NCI-H774 (cell line): ENCODE data around the gene CUTA.
A peak's percentile ranks its signal among the peaks of the same experiment; 100 is the strongest.

ENCODE experiments used
- DNase-seq: peaks from one replicate; lab custom pipeline; 2025; lab: John Stamatoyannopoulos, UW

Gene CUTA

DNA sequence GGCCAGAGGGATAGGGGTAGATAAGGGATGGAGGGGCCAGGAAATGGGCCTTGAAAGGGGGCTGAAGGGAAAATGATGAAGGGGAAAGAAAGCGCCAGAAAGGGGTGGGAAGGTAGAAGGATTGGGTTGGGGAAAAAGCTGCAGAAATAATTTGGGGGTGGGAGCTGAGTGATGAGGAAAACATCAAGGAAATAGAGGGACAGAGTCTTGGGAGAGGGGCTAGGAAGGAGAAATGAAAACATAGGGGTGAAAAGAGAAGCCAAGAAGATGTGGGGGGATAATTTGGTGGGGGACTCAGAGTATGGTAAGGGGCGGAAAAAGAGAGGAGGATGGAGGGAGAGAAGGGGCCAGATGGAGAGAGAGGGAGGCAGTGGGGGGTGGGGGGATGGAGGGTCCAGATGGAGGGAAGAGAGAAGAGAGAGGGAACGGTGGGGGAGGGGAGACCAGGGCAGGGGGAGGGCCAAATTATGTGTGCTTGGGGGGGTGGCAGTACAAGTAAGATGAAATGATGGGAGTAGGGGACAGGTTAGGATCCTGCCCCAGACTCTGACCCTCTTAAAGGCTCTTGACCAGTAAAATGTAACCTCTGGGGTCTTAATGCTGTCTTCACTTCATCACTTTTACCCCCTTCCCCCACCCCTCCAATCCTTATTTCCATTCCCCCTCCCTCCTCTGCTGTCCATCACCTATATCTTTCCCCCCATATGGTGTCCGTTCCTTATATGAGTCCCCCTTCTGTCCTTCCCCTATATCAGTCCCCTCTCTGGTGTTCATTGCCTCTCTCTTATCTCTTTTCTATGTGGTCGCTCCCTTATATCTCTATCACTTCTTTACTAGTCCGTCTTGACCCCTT is 2.8 kb upstream of the CUTA start:
- DNase-seq, result no peak

DNA sequence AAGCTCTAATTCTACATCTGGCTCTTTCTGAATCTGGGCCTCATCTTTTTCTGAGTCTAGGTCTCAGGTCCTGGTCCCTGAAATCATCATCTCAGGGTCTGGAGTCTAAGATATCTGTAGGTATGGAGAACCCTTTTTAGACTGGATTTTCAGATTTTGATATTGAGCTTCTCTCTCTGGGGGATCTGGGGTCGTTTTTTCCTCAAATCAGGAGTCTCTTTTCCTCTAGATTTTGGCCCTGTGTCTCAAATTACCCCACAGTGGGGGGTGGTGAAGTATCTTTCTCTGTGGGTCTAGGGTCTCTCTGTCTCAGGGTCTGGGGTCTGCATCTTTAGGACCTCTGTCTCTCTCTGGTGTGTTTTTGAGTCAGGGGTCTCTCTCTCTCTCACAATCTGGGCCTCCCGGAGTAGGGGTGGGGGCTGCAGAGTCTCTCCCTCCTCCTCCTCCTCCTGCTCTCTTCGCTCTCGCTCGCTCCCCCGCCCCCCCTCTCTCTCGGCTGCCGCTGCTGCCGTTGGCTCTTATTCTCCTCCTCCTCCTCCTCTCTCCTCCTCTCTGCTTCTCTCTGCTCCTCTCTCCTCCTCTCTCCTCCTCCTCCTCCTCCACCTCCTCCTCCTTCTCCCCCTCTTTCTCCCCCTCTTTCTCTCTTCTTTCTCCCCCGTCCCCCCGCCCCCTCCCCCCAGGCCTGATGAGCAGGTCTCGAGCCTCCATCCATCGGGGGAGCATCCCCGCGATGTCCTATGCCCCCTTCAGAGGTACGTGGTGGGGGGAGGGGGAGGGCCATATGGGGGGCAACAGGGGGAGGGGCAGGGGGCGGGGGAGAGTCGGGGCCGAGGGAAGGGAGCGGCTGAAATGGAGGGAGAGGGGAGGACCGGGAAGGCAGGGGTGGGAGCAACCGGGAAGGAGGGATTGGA is 1.9 kb upstream of the CUTA start, which contains the start of gene SYNGAP1:
SYNGAP1 (plus strand) TSS at position 486 of the 911 bp plus-strand sequence; CDS start at position 686, 200 bp downstream.
- DNase-seq, result no peak

DNA sequence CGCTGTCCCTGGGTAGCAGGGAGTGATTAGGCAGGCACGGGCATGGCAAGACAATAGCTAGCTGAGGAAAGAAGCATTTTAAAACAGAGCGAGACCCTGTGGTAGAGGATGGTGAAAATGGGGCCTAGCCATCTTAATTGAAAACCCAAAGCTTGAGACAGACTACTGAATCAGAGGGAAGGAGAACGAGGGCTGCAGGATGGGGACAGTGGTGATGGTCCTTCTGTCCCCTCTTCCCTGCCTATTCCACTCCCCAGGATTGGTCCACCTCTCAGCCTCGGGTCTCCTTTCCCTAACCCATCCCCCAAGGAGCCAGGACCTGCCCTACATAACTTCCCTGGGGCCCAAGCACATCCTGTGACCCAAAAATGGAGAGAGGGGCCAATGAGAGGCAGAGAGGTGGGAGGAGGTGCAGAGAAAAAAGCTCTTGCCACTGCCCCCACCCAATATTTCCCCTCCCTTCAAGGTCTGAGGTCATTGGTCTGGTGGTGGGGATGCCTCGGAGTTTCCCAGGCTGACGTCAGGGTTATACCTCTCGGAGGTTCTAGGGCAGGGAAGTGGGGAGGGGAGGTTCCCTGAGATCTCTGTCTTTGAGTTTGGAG is 884 bp upstream of the CUTA start:
- no peak for DNase-seq

DNA sequence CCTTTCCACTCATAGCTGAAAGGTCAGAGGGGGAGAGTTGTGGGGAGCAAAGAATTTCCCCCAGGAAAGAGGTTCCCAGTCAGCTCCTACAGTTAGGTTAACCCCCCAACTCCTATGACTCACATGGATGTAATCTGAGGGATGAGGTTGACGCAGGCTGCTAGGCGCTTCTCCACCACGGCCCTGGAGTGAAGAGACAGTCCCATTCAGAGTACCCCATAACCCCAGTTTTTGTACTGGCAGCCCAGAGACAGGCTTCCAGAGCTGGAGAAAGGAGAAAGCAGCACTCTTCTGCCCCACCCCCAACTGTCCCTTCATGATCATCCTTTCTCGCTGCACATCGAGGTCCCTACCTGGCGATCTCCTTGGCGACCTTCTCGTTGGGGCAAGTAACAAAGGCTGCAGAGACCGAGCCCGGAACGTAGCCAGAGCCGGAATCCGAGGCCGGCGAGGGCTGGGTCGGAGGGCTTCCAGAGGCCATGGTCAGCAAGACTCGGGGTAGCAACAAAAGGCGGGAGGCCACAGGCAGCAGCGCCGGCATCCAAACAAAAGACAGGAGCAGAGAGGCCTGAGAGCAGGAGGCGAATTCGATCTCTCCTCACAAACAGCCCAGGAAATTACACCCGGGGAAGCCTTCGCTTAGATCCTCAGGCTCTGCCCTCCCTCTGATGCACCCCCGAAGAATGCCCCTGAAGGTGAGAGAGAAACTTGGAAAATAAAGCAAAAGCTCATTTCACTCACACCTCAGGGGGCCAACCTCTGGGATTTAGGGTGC is 592 bp downstream of the CUTA start:
- no peak for DNase-seq

DNA sequence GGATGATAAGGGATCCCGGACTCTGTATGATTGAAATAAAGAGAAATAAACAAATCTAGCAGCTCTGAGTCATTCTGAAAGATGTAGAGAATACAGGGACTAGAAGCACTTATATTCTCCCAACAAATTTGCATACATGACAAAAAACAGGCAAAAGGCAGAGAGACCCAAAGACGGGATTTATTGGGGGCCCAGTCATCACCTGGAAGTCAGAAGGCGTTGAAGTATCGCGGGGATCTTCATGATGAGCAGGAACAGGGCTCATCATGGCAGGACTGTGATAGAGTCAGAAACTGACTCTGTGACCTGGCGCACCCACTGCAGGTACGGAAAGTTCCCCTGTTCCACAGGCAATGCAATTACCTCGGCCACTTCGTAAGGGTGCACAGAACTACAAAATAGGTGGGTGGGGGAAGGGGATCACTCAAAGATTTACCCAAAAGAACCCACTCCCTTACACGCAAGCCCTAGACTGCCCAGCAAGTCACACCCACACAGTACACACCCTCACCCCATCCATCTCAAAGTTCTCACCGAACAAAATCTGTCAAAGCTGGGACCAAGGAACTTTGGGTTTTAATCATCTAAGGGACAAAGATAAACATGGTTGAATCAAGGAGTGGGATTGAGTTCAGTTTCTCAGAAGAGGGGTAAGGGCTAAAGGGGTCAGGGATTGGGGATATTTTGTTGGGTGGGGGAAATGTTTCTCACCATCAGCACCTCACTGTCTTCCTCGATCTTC is 1.4 kb downstream of the CUTA start:
- DNase-seq, result no peak

DNA sequence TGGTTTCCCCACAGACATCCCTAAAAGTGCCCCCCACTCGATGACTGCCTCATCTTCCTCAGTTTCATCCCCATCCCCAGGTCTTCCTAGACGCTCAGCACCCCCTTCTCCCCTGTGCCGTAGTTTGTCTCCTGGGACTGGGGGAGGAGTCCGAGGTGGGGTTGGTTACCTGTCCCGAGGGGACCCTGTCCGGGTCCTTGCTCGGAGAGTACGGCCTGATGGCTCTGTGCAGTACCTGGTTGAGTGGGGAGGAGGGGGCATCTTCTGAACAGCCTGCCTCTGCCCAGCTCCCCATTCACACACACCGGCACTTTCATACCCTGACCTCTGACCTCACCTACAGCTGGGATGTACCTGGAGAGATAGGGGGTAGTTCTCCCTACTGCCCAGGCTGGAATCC is 2.1 kb downstream of the CUTA start:
- DNase-seq, result no peak

DNA sequence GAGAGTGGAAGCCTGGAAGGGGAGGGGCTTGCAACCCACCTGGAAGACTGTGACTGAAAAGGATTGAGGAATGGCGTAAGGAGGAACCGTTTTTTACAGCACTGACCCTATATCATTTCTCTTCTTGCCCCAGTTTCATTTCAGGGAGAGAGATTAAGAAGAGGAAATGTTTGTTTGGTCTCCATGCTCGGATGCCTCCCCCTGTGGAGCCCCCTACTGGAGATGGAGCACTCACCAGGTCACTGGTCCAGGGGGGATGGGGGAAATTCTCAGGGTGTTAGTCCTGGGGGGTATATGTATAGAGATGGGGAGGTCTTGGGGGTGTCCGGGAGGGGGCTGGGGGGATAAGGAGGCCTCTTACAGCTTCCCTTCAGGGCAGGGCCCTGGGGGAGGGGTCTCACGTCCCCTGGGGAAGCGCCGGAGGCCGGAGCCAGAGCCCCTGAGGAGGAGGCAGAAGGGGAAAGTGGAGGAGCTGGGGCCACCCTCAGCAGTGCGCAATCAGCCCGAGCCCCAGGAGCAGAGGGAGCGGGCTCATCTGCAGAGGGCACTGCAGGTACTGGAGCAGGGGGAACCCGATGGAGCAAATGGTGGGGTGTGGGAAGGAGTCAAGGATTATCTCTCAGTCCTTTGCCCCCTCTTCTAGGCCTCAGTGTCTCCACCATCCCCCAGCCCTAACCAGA is 3.2 kb downstream of the CUTA start:
- DNase-seq, result no peak

DNA sequence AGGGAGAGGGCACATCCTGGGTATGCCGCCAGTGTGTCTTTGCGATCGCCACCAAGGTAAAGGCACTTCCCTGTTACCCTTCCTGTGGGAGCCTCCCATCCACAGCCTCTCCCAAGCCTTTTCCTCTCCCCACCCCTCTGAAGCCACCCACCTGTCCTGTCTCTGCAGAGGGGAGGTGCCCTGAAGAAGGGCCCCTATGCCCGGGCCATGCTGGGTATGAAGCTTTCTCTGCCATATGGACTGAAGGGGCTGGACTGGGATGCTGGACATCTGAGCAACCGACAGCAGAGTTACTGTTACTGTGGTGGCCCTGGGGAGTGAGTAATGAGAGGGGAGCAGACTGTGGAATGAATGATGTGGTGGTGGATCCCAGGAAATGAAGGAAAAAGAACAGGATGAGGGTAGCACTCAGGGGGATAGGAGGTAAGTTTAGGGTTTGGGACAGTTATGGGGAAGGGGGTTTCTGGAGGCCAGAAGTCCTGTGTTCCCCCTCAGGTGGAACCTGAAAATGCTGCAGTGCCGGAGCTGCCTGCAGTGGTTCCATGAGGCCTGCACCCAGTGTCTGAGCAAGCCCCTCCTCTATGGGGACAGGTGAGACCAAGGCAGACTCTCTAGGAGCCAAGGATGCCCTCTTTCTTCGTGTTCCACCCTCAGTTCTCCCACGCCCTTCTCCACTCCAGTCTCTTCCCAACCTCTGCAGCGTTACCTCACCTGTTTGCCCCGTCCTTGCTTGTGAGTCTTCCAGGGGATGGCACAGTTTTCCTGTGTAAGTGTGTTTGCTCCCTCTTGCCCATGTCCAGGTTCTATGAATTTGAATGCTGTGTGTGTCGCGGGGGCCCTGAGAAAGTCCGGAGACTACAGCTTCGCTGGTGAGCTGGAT is 4.4 kb downstream of the CUTA start:
- no peak for DNase-seq

DNA sequence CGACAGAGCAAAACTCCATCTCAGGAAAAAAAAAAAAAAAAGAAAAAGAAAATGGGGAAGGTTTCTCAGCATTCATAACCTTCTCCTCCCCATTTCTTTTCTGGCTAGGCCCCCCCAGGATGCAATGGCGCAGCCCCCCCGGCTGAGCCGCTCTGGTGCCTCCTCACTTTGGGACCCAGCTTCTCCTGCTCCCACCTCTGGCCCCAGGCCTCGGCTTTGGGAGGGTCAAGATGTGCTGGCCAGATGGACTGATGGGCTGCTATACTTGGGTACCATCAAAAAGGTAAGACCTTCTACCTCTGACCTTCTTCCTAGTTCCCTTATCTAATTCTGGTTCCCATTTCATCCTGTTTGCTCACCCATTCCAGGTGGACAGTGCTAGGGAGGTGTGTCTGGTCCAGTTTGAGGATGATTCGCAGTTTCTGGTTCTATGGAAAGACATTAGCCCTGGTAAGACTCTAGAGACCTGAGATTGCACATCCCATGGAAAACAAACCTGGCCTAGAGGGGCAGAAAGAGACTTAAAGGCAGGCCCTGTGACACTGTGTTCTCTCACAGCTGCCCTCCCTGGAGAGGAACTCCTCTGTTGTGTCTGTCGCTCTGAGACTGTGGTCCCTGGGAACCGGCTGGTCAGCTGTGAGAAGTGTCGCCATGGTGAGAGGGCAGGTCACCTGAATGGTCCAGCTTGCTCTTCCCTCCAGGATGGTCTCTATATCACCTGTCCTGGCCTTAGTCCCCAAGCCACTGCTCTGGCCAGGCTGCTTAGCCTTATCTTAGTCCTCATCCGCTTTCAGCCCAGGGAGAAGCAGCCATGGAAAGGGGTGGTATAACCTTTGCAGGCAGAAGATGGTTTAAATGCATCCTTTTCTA is 5.5 kb downstream of the CUTA start:
- DNase-seq, result no peak

DNA sequence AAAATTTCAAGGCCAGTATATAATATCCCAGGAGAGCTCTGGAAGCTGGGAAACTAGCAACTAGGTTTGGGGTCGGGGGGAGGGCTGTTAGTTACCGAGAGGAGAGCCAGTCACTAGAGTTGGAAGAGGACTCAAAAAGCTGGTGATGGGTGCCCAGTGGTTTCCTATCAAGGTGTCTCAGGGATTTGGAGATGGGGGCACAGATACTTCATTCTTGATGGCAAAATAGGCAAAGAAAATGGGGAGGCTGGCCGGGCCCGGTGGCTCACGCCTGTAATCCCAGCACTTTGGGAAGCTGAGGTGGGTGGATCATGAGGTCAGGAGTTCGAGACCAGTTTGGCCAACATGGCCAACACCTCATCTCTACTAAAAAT is 6.3 kb downstream of the CUTA start:
- DNase-seq, result no peak

DNA sequence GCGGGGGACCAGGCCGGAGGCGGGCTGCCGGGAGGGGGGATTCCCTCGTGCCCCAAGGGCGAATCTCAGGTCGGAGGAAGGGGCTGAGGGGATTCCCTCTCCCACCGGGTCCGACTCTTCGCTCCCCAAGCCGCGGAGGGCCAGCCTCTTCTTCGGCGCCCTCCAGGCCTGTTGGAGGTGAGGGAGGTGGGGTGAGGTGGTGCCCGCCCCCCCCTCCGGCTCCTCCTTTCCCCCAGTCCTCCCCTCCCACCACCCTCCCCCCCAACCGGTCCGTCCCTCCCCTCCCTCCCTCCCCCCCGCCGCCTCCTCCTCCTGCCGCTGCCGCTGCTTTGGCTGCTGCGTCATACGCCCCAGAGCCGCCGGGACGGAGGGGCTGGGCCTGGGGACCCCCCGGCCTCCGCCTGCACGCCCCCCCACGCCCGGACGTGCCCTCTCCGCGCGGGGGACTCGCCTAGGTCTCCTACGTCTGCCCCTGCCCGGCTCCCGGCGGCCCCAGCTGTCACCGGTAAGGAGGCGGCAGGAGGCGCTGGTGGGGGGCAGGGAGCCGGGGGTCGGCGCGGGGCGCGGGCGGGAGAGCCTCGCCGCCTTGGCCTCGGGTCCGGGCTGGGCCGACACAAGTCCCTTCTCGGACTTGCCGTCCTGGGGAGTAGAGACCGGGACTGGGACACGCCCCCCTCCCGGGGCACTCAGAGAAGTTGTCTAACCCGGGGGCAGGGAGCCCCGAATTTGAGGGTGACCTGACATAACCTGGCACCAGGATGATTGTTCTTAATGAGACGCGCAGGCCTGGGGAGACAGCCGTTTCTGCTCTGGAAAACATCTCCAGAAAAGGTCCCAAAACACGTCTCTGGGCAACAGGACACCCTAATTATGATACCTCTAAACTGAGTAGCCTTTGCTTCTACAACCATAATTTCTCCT is 6.9 kb downstream of the CUTA start, which contains the start of gene PHF1:
PHF1 (plus strand) TSS at position 304 of the 921 bp plus-strand sequence. CDS start 1,250 bp downstream, outside the sequence.
- DNase-seq, result peak; percentile 87

DNA sequence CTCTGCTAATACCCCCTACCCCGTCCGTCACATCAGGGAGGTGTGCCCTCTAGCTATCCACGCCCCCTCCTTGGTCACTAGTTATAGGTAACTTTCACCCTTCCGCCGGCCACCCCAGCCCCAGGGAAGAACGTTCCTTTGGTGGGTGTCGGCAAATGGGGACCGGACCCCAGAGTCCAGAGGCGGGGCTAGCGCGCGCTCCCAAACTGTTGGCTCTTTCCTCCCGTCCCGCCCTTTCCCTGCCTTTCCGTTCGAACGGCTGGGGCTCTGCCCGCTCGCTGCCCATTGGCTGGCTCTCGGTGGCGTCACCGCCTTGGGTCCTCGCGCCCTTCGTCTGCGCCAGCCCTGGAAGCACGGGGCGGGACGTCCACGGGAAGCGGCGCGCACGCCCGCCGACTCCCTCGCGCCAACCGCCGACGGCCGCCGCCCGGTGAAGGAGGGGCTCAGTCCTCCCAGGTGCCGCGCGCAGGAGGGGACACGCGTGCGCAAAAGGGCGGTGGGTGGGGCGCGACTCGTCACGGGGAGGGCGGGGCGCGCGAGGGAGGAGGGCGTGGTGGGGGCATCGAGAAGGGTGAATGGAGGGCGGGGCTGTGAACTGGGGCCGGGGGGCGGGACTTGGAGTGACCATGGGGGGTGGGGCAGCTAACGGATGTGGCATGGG is 7.7 kb downstream of the CUTA start:
- peak; percentile 98 for DNase-seq

DNA sequence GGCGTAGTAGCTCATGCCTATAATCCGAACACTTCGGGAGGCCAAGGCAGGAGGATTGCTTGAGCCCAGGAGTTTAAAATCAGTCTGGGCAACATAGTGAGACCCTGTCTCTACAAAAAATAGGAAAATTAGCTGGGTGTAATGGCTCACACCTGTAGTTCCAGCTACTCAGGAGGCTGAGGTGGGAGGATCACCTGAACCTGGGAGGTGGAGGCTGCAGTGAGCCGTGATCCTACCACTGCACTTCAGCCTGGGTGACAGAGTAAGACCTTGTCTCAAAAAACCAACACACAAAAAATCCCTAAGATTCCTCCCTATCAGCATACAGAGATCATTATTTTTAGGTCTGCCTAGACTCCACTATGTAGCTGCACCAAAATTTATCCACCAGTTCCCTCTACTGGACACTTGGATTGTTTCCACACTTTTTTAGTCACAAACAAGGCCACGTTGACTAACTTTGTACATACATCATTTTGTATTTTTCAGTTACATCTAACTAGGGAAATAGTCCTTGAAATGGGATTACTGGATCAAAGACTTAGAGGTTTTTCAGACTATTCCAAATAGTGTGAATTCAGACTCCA is 10.7 kb downstream of the CUTA start:
- no peak for DNase-seq

DNA sequence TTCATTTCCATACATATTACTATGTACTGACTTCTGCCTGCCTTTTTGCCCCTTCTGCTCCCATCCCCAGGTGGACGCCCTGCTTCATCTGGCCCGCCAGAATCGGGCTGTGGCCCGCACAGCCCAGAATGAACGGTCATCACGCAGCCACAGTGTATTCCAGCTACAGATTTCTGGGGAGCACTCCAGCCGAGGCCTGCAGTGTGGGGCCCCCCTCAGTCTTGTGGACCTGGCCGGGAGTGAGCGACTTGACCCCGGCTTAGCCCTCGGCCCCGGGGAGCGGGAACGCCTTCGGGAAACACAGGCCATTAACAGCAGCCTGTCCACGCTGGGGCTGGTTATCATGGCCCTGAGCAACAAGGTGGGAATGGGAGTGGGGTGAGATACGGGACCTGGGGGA is 11.8 kb downstream of the CUTA start:
- DNase-seq, result no peak

DNA sequence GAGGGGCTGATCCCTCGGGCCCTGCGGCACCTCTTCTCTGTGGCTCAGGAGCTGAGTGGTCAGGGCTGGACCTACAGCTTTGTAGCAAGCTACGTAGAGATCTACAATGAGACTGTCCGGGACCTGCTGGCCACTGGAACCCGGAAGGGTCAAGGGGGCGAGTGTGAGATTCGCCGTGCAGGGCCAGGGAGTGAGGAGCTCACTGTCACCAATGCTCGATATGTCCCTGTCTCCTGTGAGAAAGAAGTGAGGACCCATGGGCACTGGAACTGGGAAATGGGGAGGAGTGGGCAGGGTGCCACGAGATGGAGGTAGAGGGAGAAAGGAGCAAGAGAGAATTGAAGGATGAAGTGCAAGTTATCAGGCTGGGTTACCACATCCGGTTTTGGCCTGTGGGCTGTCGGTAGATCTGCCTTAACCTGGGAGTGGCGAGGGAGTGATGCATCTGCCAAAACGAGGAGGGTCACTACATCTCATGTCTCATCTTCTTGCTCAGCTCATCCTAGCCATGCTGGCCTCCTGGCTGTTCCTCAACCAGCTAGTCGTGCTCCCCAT is 12.4 kb downstream of the CUTA start:
- no peak for DNase-seq

DNA sequence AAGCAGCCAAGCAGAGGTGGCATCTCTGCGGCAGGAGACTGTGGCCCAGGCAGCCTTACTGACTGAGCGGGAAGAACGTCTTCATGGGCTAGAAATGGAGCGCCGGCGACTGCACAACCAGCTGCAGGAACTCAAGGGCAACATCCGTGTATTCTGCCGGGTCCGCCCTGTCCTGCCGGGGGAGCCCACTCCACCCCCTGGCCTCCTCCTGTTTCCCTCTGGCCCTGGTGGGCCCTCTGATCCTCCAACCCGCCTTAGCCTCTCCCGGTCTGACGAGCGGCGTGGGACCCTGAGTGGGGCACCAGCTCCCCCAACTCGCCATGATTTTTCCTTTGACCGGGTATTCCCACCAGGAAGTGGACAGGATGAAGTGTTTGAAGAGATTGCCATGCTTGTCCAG is 13.0 kb downstream of the CUTA start:
- no peak for DNase-seq
